ENCODE measurements around the gene API5. TPM values are rescaled to one million over a fixed set of nuclear protein-coding genes. Genes with fewer than 3 reads are reported as not detected.

The API5 gene
- polyA plus RNA-seq, 1 of the 3 experiments (the other 2 are of a cell fraction), result 80.9 TPM

DNA sequence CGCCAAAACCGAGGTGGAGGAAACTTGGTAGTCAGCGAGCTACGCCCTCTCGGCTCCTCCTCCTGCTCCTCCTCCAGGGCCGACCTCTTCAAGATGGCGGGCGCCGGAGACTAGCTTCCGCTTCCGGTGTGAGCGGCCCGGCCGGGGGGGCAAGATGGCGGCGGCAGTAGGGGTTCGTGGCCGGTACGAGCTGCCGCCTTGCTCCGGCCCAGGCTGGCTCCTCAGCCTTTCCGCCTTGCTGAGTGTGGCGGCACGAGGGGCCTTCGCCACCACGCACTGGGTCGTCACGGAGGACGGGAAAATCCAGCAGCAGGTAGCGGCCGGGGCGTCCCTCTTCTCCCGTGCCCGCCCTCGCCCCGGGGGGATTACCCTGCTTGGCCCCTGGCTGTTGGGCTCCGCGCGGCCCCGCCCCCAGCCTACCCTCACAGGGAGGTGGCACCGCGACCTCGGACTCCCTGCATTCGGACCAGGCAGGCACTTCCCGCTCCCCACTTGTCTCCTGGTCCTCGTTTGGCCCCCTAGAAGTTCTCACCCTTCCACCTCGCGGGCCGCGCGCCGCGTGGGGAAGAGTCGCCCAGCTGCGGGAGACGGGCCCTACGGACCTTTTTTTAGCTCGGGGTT lies 47.1 kb downstream of the API5 start, which contains the start of gene TTC17:
Gene TTC17, plus strand, starts transcription at position 120 of the 621 bp plus-strand sequence. Its CDS starts 35 bp downstream, at position 155.
- H3K27ac ChIP-seq (ENCODE audit: low read depth in 2 of 2, low read length in 1 of 2), result peak within 1 kb of the TSS; percentile 75 to 93
- no peaks in the 10 kb centered on the region for H3K9me3 ChIP-seq
- H2AFZ ChIP-seq (ENCODE audit: low read depth), result peak within 1 kb of the TSS; percentile 98
- DNase-seq, result peak; percentile 96
- ChIA-PET POLR2A (interaction anchor here (0.6 to 1.8 kb wide), 4 partner anchors 47 to 772 kb away, joined by 3 to 9 read pairs (median 3); partner anchors contain the start of gene API5), CTCF (interaction anchor here (1.0 to 2.1 kb wide), 2 partner anchors 22 to 47 kb away, joined by 3 to 11 read pairs; partner anchors contain the start of gene API5)
- H3K4me1 ChIP-seq (ENCODE audit: control insufficient read depth in 1 of 2, insufficient read depth in 2 of 2, low read depth in 1 of 2, low read length in 1 of 2), result peaks cover 16 to 18% of the 10 kb centered on the region in 2 experiments; a peak in 3 of 4 replicates
- WGBS (ENCODE audit: low lambda C conversion rate), result under 1% methylated on average over 17 of the region's 58 CpGs
- peak within 1 kb of the TSS; percentile 97 to 99 for H3K4me3 ChIP-seq (ENCODE audit: low read depth in 2 of 2, low read length in 1 of 2)
- H3K36me3 ChIP-seq (replicated peaks in 1 of 2; ENCODE audit: control insufficient read depth in 1 of 2, insufficient read depth in 2 of 2, low read length in 1 of 2), result peaks cover 0 to 5% of the 10 kb centered on the region in 2 experiments
- H3F3A ChIP-seq (replicated peaks; ENCODE audit: insufficient read depth), result no peaks in the 10 kb centered on the region
- H3K4me2 ChIP-seq, result peak within 1 kb of the TSS; percentile 86
- H3K9me2 ChIP-seq, result no peaks in the 10 kb centered on the region
- peak within 1 kb of the TSS; percentile 87 for H3K9ac ChIP-seq
- peaks cover 51% of the 10 kb centered on the region for H3K79me2 ChIP-seq (ENCODE audit: insufficient read depth)
- H3K27me3 ChIP-seq (ENCODE audit: insufficient read depth), result no peaks in the 10 kb centered on the region
- peaks cover 41% of the 10 kb centered on the region for H4K20me1 ChIP-seq (ENCODE audit: insufficient read depth)
- TF ChIP-seq, protein P1, sequence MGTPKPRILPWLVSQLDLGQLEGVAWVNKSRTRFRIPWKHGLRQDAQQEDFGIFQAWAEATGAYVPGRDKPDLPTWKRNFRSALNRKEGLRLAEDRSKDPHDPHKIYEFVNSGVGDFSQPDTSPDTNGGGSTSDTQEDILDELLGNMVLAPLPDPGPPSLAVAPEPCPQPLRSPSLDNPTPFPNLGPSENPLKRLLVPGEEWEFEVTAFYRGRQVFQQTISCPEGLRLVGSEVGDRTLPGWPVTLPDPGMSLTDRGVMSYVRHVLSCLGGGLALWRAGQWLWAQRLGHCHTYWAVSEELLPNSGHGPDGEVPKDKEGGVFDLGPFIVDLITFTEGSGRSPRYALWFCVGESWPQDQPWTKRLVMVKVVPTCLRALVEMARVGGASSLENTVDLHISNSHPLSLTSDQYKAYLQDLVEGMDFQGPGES (IDR thresholded peaks at IDR 0.05; ENCODE audit: low read depth, low read length), result no peak
- TF ChIP-seq, protein P2, sequence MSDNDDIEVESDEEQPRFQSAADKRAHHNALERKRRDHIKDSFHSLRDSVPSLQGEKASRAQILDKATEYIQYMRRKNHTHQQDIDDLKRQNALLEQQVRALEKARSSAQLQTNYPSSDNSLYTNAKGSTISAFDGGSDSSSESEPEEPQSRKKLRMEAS (IDR thresholded peaks at IDR 0.05; ENCODE audit: low read depth), result peak; percentile 48; the same call in 1 of the 2 replicates
- TF ChIP-seq FOXJ3 (CRISPR knock-in tag; IDR thresholded peaks at IDR 0.05) (0 out of 2 replicates have a peak, but pooled peaks have one; percentile 21), SMC3 (IDR thresholded peaks at IDR 0.05; ENCODE audit: low read depth, low read length) (no peak), CHD2 (IDR thresholded peaks at IDR 0.05; ENCODE audit: low read length, partially characterized antibody) (peak; percentile 53), YY1 (IDR thresholded peaks at IDR 0.05; ENCODE audit: low read depth) (peak; percentile 99), FOXM1 (IDR thresholded peaks at IDR 0.05; ENCODE audit: low read depth) (no peak), JUND (IDR thresholded peaks at IDR 0.05) (no peak), GABPA (IDR thresholded peaks at IDR 0.05; ENCODE audit: low read depth) (peak; percentile 97), RAD21 (IDR thresholded peaks at IDR 0.05; ENCODE audit: low read length) (no peak), RFX5 (IDR thresholded peaks at IDR 0.05; ENCODE audit: low read length) (no peak), EP300 (IDR thresholded peaks at IDR 0.05; ENCODE audit: borderline replicate concordance in 1 of 2, low read depth in 1 of 2, low read length in 1 of 2) (no peak), RCOR1 (IDR thresholded peaks at IDR 0.05; ENCODE audit: low read length) (peak; percentile 28; the same call in 1 of the 2 replicates), POLR2AphosphoS5 (IDR thresholded peaks at IDR 0.05; ENCODE audit: low read depth, low read length) (peak; percentile 84), TAF1 (IDR thresholded peaks at IDR 0.05; ENCODE audit: borderline replicate concordance, low read depth, low read length) (peak; percentile 98)
- TF ChIP-seq, protein P3, sequence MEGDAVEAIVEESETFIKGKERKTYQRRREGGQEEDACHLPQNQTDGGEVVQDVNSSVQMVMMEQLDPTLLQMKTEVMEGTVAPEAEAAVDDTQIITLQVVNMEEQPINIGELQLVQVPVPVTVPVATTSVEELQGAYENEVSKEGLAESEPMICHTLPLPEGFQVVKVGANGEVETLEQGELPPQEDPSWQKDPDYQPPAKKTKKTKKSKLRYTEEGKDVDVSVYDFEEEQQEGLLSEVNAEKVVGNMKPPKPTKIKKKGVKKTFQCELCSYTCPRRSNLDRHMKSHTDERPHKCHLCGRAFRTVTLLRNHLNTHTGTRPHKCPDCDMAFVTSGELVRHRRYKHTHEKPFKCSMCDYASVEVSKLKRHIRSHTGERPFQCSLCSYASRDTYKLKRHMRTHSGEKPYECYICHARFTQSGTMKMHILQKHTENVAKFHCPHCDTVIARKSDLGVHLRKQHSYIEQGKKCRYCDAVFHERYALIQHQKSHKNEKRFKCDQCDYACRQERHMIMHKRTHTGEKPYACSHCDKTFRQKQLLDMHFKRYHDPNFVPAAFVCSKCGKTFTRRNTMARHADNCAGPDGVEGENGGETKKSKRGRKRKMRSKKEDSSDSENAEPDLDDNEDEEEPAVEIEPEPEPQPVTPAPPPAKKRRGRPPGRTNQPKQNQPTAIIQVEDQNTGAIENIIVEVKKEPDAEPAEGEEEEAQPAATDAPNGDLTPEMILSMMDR (IDR thresholded peaks at IDR 0.05), result no peak
- TF ChIP-seq, protein P4, sequence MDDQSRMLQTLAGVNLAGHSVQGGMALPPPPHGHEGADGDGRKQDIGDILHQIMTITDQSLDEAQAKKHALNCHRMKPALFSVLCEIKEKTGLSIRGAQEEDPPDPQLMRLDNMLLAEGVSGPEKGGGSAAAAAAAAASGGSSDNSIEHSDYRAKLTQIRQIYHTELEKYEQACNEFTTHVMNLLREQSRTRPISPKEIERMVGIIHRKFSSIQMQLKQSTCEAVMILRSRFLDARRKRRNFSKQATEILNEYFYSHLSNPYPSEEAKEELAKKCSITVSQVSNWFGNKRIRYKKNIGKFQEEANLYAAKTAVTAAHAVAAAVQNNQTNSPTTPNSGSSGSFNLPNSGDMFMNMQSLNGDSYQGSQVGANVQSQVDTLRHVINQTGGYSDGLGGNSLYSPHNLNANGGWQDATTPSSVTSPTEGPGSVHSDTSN (IDR thresholded peaks at IDR 0.05), result peak; percentile 19; the same call in 1 of the 2 replicates
- TF ChIP-seq, protein P5, sequence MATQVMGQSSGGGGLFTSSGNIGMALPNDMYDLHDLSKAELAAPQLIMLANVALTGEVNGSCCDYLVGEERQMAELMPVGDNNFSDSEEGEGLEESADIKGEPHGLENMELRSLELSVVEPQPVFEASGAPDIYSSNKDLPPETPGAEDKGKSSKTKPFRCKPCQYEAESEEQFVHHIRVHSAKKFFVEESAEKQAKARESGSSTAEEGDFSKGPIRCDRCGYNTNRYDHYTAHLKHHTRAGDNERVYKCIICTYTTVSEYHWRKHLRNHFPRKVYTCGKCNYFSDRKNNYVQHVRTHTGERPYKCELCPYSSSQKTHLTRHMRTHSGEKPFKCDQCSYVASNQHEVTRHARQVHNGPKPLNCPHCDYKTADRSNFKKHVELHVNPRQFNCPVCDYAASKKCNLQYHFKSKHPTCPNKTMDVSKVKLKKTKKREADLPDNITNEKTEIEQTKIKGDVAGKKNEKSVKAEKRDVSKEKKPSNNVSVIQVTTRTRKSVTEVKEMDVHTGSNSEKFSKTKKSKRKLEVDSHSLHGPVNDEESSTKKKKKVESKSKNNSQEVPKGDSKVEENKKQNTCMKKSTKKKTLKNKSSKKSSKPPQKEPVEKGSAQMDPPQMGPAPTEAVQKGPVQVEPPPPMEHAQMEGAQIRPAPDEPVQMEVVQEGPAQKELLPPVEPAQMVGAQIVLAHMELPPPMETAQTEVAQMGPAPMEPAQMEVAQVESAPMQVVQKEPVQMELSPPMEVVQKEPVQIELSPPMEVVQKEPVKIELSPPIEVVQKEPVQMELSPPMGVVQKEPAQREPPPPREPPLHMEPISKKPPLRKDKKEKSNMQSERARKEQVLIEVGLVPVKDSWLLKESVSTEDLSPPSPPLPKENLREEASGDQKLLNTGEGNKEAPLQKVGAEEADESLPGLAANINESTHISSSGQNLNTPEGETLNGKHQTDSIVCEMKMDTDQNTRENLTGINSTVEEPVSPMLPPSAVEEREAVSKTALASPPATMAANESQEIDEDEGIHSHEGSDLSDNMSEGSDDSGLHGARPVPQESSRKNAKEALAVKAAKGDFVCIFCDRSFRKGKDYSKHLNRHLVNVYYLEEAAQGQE (IDR thresholded peaks at IDR 0.05; ENCODE audit: low read depth, low read length), result peak; percentile 50; the same call in 1 of the 2 replicates
- TF ChIP-seq, protein P6, sequence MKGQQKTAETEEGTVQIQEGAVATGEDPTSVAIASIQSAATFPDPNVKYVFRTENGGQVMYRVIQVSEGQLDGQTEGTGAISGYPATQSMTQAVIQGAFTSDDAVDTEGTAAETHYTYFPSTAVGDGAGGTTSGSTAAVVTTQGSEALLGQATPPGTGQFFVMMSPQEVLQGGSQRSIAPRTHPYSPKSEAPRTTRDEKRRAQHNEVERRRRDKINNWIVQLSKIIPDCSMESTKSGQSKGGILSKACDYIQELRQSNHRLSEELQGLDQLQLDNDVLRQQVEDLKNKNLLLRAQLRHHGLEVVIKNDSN (IDR thresholded peaks at IDR 0.05; ENCODE audit: borderline replicate concordance, low read depth), result no peak
- TF ChIP-seq, protein P7, sequence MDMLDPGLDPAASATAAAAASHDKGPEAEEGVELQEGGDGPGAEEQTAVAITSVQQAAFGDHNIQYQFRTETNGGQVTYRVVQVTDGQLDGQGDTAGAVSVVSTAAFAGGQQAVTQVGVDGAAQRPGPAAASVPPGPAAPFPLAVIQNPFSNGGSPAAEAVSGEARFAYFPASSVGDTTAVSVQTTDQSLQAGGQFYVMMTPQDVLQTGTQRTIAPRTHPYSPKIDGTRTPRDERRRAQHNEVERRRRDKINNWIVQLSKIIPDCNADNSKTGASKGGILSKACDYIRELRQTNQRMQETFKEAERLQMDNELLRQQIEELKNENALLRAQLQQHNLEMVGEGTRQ (IDR thresholded peaks at IDR 0.05; ENCODE audit: borderline replicate concordance, low read depth, low read length), result no peak
